Tongue (tissue), 2 donors: ENCODE results near the gene DCLK3. TPM values are rescaled to one million over a fixed set of nuclear protein-coding genes. Genes with fewer than 3 reads are reported as not detected.

ENCODE experiments used
- DNase-seq: peaks from one replicate; pipeline ENCODE4 v3.0.0-alpha.2; 2015
- total RNA-seq: library from RNA; depleted of rRNA; stranded (reverse); fragments of >200 nt; gene quantifications from one replicate; pipeline ENCODE4 v1.2.3, GENCODE V29; 2014

DCLK3 gene
- total RNA-seq, 1 donor from 2014 or later: 1.3 TPM

DNA sequence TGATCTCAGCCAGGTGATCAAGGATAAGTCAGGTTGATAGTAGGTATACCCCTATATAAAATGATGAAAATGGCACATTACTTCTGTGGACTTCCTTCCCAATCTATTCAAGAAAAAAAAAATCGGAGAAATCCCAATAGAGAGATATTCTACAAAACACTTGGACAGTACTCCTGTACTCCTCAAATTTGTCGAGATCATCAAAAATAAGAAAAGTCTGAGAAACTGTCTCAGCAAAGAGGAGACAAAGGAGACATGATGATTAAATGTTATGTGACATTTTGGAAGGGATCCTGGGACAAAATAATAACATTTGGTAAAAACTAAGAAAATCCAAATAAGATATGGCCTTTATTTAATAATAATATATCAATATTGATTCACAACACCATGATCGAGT, 94.6 kb downstream of the DCLK3 start:
- DNase-seq: no peak

DNA sequence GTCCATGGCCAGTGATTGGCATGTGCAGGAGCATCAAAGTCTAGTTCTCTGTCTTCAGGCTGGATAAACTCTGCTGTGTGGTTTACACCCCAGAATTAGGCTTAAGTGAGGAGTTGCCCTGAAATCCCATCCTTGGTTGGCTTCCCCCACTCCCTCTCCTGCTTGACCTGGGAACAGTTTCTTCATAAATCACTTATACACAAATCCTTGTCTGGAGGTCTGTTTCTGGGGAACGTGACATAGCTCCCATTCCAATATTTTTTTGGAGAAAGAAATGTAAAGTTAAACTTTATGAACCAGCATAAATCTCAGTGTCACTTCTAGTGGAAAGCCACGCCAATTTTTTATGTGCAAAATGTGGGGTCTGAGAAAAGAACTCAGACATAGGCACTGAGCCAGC, 98.2 kb downstream of the DCLK3 start:
- no peak for DNase-seq

DNA sequence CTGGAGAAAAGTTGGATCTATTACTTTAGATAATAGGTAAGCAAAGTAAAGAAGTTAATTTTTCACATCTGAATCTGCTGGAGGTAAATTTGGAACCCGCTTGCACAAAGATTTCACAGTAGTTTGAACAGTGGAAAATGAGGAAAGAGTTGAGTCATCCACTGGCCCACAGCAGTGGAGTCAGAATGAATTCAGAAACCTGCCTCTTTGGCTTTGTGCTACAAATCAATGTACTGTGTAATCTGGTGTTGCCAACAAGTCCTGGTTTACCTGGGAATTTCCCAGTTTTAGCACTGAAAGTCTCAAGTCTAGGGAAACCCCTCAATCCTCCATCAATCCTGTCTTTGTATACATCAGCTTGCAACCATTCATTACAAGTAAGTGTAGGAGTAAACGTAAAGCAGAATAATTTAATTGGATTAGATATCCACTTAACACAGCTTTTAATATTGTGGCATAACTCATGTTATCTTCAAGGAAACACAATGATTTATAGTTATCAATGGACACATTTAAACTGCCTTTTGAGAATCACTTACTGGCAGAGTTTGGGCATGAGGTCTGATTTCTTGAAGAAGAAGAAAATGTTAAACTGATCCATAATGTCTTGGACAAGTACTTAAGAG, 100.6 kb downstream of the DCLK3 start:
- DNase-seq: no peak

DNA sequence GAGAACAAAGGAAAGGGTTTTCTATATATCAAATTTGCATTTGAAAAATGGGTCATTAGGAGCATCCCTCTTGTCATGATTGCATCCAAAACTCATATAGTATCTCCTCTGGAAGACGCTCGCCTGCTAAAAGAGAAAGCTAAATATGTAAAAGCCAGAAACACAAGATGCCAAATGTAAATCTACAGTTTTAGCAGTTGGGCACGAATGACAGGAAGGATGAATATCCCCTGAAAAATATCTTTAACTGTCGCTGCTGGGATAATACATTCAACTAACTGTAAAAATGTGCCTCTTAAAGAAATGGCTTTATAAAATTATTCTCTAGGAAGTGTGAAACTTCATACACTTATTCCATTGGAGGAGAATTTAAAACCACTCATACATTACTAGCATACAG, 101.7 kb downstream of the DCLK3 start:
- no peak for DNase-seq

Other genes with a start within 250 kb of the DCLK3 start
- gene TRANK1, start 180.5 kb upstream of the DCLK3 start, total RNA-seq: 9.7 TPM
- gene EPM2AIP1, start 228.6 kb upstream of the DCLK3 start, total RNA-seq: 34.8 TPM
- 67.9 TPM for gene MLH1, start 229.0 kb upstream of the DCLK3 start, total RNA-seq